ENCODE data around the gene SORCS2.

GRCh38 chr4:7514281-7514680 lies 321.9 kb downstream of the SORCS2 start:
- TF ChIP-seq POLR2A (IDR thresholded peaks at IDR 0.05) (no peak), CTCF (IDR thresholded peaks at IDR 0.05) (no peak)
